Measurements from ENCODE around the gene TMEM176B. TPM values are rescaled to one million over a fixed set of nuclear protein-coding genes. Genes with fewer than 3 reads are reported as not detected.

Gene TMEM176B
- total RNA-seq, 1 experiment from 2014 or later: 0.42 TPM

DNA sequence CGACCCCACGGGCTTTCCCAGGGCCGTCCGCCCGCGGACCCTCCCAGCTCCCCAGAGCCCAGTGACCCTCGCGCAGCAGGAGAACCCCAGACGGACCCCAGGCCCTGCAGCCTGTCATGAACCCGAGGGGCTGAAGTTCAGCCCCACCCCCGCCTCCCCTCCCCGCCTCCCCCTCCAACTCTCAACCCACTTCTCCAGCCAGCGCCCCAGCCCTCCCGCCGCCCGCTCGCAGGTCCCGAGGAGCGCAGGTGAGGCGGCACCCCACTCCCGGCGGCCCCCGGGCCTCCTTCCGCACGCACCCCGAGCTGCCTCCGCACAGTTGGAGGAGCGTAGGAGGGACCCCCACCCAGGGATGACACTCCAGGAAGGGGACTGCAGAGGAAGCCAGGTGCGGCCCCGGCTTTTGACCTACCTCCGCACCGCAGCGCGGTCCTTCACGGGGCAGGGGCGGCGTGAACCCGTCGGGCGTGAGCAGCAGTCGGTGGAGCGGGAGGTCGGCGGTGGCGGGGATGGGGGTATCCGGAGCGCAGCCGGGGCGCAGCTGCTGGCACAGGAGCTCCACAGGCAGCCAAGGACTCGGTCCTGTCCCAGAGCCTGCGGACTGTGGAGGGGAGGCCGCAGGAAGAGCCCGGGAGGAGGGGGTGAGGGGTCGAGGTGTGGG lies 547 bp upstream of the TMEM176B start, which contains the start of gene TMEM176A:
TSS of gene TMEM176A (plus strand) at position 189 of the 661 bp plus-strand sequence. CDS start 782 bp downstream, outside the sequence.
- Mint-ChIP-seq H3K27me3 (ENCODE audit: insufficient read depth, unreplicated experiment) (peaks cover 11% of the 10 kb centered on the region), H3K9me3 (ENCODE audit: unreplicated experiment) (peaks cover 8% of the 10 kb centered on the region), H3K36me3 (ENCODE audit: insufficient read depth, unreplicated experiment) (no peaks in the 10 kb centered on the region), H3K4me3 (ENCODE audit: unreplicated experiment) (no peak within 1 kb of the TSS), H3K27ac (ENCODE audit: low read depth, unreplicated experiment) (no peak within 1 kb of the TSS), H3K4me1 (ENCODE audit: insufficient read depth, unreplicated experiment) (no peaks in the 10 kb centered on the region)
- CTCF ChIA-PET: interaction anchor here (0.6 kb wide), 1 partner anchor 221 kb away, joined by 4 read pairs; no protein-coding TSS in a partner anchor
- no TSS peak for BruUV-seq (replicated peaks)
- POLR2A ChIA-PET: no interaction called here
- TF ChIP-seq, protein P1, sequence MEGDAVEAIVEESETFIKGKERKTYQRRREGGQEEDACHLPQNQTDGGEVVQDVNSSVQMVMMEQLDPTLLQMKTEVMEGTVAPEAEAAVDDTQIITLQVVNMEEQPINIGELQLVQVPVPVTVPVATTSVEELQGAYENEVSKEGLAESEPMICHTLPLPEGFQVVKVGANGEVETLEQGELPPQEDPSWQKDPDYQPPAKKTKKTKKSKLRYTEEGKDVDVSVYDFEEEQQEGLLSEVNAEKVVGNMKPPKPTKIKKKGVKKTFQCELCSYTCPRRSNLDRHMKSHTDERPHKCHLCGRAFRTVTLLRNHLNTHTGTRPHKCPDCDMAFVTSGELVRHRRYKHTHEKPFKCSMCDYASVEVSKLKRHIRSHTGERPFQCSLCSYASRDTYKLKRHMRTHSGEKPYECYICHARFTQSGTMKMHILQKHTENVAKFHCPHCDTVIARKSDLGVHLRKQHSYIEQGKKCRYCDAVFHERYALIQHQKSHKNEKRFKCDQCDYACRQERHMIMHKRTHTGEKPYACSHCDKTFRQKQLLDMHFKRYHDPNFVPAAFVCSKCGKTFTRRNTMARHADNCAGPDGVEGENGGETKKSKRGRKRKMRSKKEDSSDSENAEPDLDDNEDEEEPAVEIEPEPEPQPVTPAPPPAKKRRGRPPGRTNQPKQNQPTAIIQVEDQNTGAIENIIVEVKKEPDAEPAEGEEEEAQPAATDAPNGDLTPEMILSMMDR (IDR thresholded peaks at IDR 0.05; ENCODE audit: unreplicated experiment): no peak
- DNase-seq (ENCODE audit: unreplicated experiment): no peak
- intact Hi-C loops (cut with micrococcal nuclease): no loop called here

GRCh38 chr7:150799156-150799555 lies 1.0 kb downstream of the TMEM176B start:
- Mint-ChIP-seq H3K27me3 (ENCODE audit: insufficient read depth, unreplicated experiment) (peaks cover 11% of the 10 kb centered on the region), H3K9me3 (ENCODE audit: unreplicated experiment) (peaks cover 8% of the 10 kb centered on the region), H3K4me3 (ENCODE audit: unreplicated experiment) (no peak overlapping the region), H3K36me3 (ENCODE audit: insufficient read depth, unreplicated experiment) (no peaks in the 10 kb centered on the region), H3K27ac (ENCODE audit: low read depth, unreplicated experiment) (no peak overlapping the region), H3K4me1 (ENCODE audit: insufficient read depth, unreplicated experiment) (no peaks in the 10 kb centered on the region)
- CTCF ChIA-PET: interaction anchor here (0.7 to 1.1 kb wide), 3 partner anchors 20 to 104 kb away, joined by 3 to 4 read pairs (median 3); no protein-coding TSS in a partner anchor
- intact Hi-C loops (cut with micrococcal nuclease): no loop called here
- POLR2A ChIA-PET: interaction anchor here (0.6 kb wide), 1 partner anchor 41 kb away, joined by 3 read pairs; no protein-coding TSS in a partner anchor
- no peak for DNase-seq (ENCODE audit: unreplicated experiment)
- TF ChIP-seq, protein P1 (IDR thresholded peaks at IDR 0.05; ENCODE audit: unreplicated experiment): no peak
- no TSS peak for BruUV-seq (replicated peaks)

GRCh38 chr7:150797661-150798060 lies 2.5 kb downstream of the TMEM176B start:
- CTCF ChIA-PET: interaction anchor here (1.0 kb wide), 1 partner anchor 12 kb away, joined by 5 read pairs; no protein-coding TSS in a partner anchor
- no peaks in the 10 kb centered on the region for H3K4me1 Mint-ChIP-seq (ENCODE audit: insufficient read depth, unreplicated experiment)
- H3K36me3 Mint-ChIP-seq (ENCODE audit: insufficient read depth, unreplicated experiment): no peaks in the 10 kb centered on the region
- POLR2A ChIA-PET: no interaction called here
- no peak for DNase-seq (ENCODE audit: unreplicated experiment)
- peaks cover 8% of the 10 kb centered on the region for H3K9me3 Mint-ChIP-seq (ENCODE audit: unreplicated experiment)
- peaks cover 11% of the 10 kb centered on the region for H3K27me3 Mint-ChIP-seq (ENCODE audit: insufficient read depth, unreplicated experiment)
- BruUV-seq (replicated peaks): no TSS peak
- H3K4me3 Mint-ChIP-seq (ENCODE audit: unreplicated experiment): no peak overlapping the region
- intact Hi-C loops (cut with micrococcal nuclease): no loop called here
- TF ChIP-seq, protein P1 (IDR thresholded peaks at IDR 0.05; ENCODE audit: unreplicated experiment): no peak
- H3K27ac Mint-ChIP-seq (ENCODE audit: low read depth, unreplicated experiment): no peak overlapping the region

DNA sequence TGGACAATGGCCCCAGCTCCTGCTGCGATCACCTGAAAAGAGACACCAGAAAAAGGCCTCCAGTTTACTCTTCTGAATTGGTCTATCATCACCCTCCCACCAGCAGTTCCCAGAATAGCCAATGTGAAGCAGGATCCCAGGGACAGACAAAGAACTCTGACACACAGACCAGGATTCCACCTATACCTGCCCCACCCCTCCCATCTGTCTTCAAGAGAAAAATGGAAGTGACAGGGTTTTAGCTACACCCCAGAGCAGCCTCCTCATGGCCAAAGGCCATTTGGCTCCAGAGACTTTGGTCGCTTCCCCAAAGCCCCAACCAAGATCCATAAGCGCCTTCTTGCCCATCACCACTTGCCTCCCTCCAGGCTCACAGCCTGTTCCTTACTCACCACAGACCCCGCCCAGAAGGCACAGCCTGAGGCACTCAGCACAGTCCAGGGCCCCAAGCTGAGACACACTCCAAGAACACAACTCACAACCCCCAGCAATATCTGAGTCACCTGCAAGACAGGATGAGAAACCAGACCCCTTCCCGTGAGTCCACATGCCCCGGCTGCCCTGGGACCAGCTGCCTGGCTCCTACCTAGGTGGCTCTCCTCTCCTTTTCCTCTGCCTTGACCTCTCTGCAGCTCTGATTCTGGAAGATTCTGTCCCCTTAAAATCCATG lies 6.5 kb downstream of the TMEM176B start:
- ChIA-PET POLR2A (interaction anchor here (0.8 kb wide), 2 partner anchors 9 to 14 kb away, joined by 3 to 5 read pairs; no protein-coding TSS in a partner anchor), CTCF (interaction anchor here (0.5 to 1.2 kb wide), 6 partner anchors 84 to 509 kb away, joined by 3 to 5 read pairs (median 3); no protein-coding TSS in a partner anchor)
- TF ChIP-seq, protein P1 (IDR thresholded peaks at IDR 0.05; ENCODE audit: unreplicated experiment): no peak
- no peaks in the 10 kb centered on the region for H3K9me3 Mint-ChIP-seq (ENCODE audit: unreplicated experiment)
- intact Hi-C loops (cut with micrococcal nuclease): no loop called here
- H3K4me1 Mint-ChIP-seq (ENCODE audit: insufficient read depth, unreplicated experiment): no peaks in the 10 kb centered on the region
- no peak overlapping the region for H3K27ac Mint-ChIP-seq (ENCODE audit: low read depth, unreplicated experiment)
- DNase-seq (ENCODE audit: unreplicated experiment): no peak
- peaks cover 14% of the 10 kb centered on the region for H3K27me3 Mint-ChIP-seq (ENCODE audit: insufficient read depth, unreplicated experiment)
- BruUV-seq (replicated peaks): no TSS peak
- H3K4me3 Mint-ChIP-seq (ENCODE audit: unreplicated experiment): no peak overlapping the region
- no peaks in the 10 kb centered on the region for H3K36me3 Mint-ChIP-seq (ENCODE audit: insufficient read depth, unreplicated experiment)

All from MCF 10A (cell line).